SK-N-SH (cell line): ENCODE measurements around the gene SH3PXD2A.

Experiments
- ELF1 ChIP-seq: IDR thresholded peaks from 2 replicates; pipeline ENCODE4 v1.4.0; 2012
- EP300 ChIP-seq, 2 experiments: IDR thresholded peaks; 2 replicates each; pipeline versions ENCODE4 v1.4.0 to v1.6.1; 2012; ENCODE audit warnings: borderline replicate concordance in 1 of 2, low read depth in 1 of 2, low read length in 1 of 2
- POLR2AphosphoS5 ChIP-seq: IDR thresholded peaks from 2 replicates; pipeline ENCODE4 v1.6.1; 2012; ENCODE audit warnings: low read depth, low read length
- RCOR1 ChIP-seq: fragments of 150-350 bp; IDR thresholded peaks from 2 replicates; pipeline ENCODE4 v1.6.1; 2017; ENCODE audit warnings: antibody characterized with exemption, low read length
- REST ChIP-seq: IDR thresholded peaks from 2 replicates; pipeline ENCODE4 v1.6.1; 2012; ENCODE audit warnings: mild to moderate bottlenecking, low read depth, low read length, moderate library complexity
- RXRA ChIP-seq: IDR thresholded peaks from 2 replicates; pipeline ENCODE4 v1.4.0; 2012; ENCODE audit warnings: low read depth, mild to moderate bottlenecking, borderline replicate concordance
- TCF12 ChIP-seq: IDR thresholded peaks from 2 replicates; pipeline ENCODE4 v1.4.0; 2012
- USF1 ChIP-seq: IDR thresholded peaks from 2 replicates; pipeline ENCODE4 v1.4.0; 2012; ENCODE audit warnings: low read depth, borderline replicate concordance
- YY1 ChIP-seq: IDR thresholded peaks from 2 replicates; pipeline ENCODE4 v1.4.0; 2012; ENCODE audit warnings: low read depth, mild to moderate bottlenecking
- TF ChIP-seq, protein P1 (sequence below): fragments of 200-600 bp; sonication (generic); IDR thresholded peaks from 2 replicates; pipeline ENCODE4 v1.6.1; 2017; ENCODE audit warnings: antibody characterized with exemption, mild to moderate bottlenecking, moderate library complexity
- TF ChIP-seq, protein P2 (sequence below): IDR thresholded peaks from 2 replicates; pipeline ENCODE4 v1.4.0; 2012; ENCODE audit warnings: low read depth, borderline replicate concordance

GRCh38 chr10:103620352-103620740 lies 235.0 kb downstream of the SH3PXD2A start:
- TF ChIP-seq, protein P1, sequence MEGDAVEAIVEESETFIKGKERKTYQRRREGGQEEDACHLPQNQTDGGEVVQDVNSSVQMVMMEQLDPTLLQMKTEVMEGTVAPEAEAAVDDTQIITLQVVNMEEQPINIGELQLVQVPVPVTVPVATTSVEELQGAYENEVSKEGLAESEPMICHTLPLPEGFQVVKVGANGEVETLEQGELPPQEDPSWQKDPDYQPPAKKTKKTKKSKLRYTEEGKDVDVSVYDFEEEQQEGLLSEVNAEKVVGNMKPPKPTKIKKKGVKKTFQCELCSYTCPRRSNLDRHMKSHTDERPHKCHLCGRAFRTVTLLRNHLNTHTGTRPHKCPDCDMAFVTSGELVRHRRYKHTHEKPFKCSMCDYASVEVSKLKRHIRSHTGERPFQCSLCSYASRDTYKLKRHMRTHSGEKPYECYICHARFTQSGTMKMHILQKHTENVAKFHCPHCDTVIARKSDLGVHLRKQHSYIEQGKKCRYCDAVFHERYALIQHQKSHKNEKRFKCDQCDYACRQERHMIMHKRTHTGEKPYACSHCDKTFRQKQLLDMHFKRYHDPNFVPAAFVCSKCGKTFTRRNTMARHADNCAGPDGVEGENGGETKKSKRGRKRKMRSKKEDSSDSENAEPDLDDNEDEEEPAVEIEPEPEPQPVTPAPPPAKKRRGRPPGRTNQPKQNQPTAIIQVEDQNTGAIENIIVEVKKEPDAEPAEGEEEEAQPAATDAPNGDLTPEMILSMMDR: no peak
- TF ChIP-seq EP300 (IDR thresholded peaks at IDR 0.05; ENCODE audit: borderline replicate concordance in 1 of 2, low read depth in 1 of 2, low read length in 1 of 2) (no peak), REST (no peak), TCF12 (no peak), USF1 (no peak), POLR2AphosphoS5 (no peak), RXRA (no peak), RCOR1 (no peak), YY1 (no peak), ELF1 (no peak)
- TF ChIP-seq, protein P2, sequence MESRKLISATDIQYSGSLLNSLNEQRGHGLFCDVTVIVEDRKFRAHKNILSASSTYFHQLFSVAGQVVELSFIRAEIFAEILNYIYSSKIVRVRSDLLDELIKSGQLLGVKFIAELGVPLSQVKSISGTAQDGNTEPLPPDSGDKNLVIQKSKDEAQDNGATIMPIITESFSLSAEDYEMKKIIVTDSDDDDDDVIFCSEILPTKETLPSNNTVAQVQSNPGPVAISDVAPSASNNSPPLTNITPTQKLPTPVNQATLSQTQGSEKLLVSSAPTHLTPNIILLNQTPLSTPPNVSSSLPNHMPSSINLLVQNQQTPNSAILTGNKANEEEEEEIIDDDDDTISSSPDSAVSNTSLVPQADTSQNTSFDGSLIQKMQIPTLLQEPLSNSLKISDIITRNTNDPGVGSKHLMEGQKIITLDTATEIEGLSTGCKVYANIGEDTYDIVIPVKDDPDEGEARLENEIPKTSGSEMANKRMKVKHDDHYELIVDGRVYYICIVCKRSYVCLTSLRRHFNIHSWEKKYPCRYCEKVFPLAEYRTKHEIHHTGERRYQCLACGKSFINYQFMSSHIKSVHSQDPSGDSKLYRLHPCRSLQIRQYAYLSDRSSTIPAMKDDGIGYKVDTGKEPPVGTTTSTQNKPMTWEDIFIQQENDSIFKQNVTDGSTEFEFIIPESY: no peak
